ENCODE measurements around the gene ELF1. TPM values are rescaled to one million over a fixed set of nuclear protein-coding genes. Genes with fewer than 3 reads are reported as not detected.

Gene ELF1
- total and polyA plus RNA-seq, 2 donors from 2014 or later, result 12.0 to 95.1 TPM

DNA sequence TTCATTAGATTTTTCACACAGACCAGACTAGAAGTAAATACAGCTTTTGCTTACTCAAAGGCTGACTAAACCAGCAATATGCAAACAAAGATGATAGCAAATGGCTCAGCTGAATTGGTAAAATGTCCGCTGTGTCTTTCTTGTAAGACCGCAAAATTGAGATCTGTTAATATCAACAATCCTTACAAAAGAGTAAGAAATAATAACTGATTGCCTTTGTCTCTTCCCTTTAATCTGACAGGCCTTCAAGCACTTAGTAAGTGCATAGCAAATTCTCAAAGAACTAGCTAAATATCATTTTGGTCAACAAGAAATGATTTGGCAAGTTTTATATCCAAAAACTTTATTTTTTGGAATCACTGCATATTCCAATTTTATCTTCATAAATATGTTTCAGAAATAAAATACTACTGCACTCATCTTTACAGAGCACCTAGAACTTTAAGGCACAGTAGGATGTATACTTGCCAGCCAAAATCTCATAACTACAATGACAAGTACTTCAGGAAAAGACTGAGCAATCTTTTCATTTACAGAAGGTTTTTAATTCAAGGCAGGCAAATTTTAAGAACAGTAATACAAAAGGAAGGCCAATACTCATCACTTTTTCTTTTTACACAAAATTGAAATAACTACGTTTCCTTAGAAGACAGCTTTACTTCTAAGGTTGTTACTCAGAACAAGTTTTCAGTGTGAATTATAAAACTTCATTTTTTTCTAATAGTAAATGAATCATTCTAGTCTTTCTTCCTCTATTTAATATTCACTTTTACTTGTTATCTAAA, 1.1 kb downstream of the ELF1 start:
- TF ChIP-seq, protein P1, sequence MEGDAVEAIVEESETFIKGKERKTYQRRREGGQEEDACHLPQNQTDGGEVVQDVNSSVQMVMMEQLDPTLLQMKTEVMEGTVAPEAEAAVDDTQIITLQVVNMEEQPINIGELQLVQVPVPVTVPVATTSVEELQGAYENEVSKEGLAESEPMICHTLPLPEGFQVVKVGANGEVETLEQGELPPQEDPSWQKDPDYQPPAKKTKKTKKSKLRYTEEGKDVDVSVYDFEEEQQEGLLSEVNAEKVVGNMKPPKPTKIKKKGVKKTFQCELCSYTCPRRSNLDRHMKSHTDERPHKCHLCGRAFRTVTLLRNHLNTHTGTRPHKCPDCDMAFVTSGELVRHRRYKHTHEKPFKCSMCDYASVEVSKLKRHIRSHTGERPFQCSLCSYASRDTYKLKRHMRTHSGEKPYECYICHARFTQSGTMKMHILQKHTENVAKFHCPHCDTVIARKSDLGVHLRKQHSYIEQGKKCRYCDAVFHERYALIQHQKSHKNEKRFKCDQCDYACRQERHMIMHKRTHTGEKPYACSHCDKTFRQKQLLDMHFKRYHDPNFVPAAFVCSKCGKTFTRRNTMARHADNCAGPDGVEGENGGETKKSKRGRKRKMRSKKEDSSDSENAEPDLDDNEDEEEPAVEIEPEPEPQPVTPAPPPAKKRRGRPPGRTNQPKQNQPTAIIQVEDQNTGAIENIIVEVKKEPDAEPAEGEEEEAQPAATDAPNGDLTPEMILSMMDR (IDR thresholded peaks at IDR 0.05; ENCODE audit: borderline replicate concordance, extremely low read depth, insufficient read depth), result no peak
- peak overlapping the region in 1 of 2 donors; percentile 42 for H3K27ac ChIP-seq (ENCODE audit: low read depth in 2 of 2, low read length in 2 of 2)
- no peaks in the 10 kb centered on the region for H3K36me3 ChIP-seq (ENCODE audit: control insufficient read depth in 2 of 3, insufficient read depth in 3 of 3, low read length in 3 of 3)
- peak overlapping the region; percentile 0 to 36 (median 13) for H3K4me3 ChIP-seq (ENCODE audit: low read length in 3 of 3)
- intact Hi-C loops (cut with DNase I), result no loop called here
- no peaks in the 10 kb centered on the region for H3K27me3 ChIP-seq (ENCODE audit: control insufficient read depth, insufficient read depth, low read length)
- H3K9me3 ChIP-seq (ENCODE audit: control insufficient read depth in 2 of 3, insufficient read depth in 1 of 3, low read length in 3 of 3), result no peaks in the 10 kb centered on the region
- H3K9ac ChIP-seq (ENCODE audit: low read length in 3 of 3), result peak overlapping the region in 2 of 3 donors; percentile 20 to 37
- H3K4me1 ChIP-seq (ENCODE audit: control insufficient read depth in 2 of 3, insufficient read depth in 2 of 3, low read depth in 1 of 3, low read length in 3 of 3), result peaks cover 0 to 8% (median 6%) of the 10 kb centered on the region in 3 donors
- FAIRE-seq (no peak), DNase-seq (peak in 1 of 5 donors; percentile 6)

DNA sequence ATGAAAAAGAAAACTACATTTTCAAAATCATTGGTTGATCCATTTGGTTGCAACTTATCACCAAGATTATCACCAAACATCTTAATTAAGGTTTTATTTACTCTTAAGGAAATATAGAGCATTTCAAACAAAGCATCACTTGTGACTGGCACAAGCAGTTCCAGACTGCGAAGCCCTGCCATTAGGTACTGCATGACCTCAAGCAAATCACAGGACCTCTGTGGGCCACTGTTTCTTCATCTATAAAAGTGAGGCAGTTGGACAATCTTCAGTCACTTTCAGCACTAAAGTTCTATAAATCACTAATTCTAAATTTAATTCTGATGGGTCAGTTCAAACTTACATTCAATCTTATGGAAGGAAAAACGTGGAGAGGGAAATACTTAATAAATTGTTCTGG, 2.0 kb downstream of the ELF1 start:
- Histone ChIP-seq H3K4me3 (ENCODE audit: low read length in 3 of 3) (no peak overlapping the region), H3K9ac (ENCODE audit: low read length in 3 of 3) (no peak overlapping the region), H3K36me3 (ENCODE audit: control insufficient read depth in 2 of 3, insufficient read depth in 3 of 3, low read length in 3 of 3) (no peaks in the 10 kb centered on the region), H3K27me3 (ENCODE audit: control insufficient read depth, insufficient read depth, low read length) (no peaks in the 10 kb centered on the region), H3K27ac (ENCODE audit: low read depth in 2 of 2, low read length in 2 of 2) (peak overlapping the region in 1 of 2 donors; percentile 2), H3K4me1 (ENCODE audit: control insufficient read depth in 2 of 3, insufficient read depth in 2 of 3, low read depth in 1 of 3, low read length in 3 of 3) (peaks cover 0 to 8% (median 6%) of the 10 kb centered on the region in 3 donors), H3K9me3 (ENCODE audit: control insufficient read depth in 2 of 3, insufficient read depth in 1 of 3, low read length in 3 of 3) (no peaks in the 10 kb centered on the region)
- TF ChIP-seq, protein P1 (IDR thresholded peaks at IDR 0.05; ENCODE audit: borderline replicate concordance, extremely low read depth, insufficient read depth), result no peak
- DNase-seq (peak in 1 of 5 donors; percentile 18), FAIRE-seq (no peak)
- intact Hi-C loops (cut with DNase I), result no loop called here

DNA sequence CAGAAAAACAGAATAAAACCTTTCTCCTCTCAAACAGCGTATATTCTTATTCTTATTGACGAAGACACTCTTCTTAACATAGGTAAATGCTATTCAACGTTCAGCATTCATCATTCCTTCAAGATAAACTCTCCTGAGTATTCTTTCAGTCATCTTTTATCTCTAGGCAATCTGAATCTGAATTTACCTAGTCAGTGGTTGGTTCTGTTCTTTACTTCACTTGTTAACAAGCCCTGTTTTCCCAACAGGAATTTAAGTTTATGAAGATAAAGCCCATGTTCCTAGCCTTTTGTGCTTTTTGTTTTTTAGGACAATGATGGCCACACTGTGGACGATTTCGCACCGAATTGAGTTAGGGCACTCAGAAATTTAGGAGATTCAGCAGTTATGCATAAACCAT, 3.2 kb downstream of the ELF1 start:
- no peak overlapping the region for H3K4me3 ChIP-seq (ENCODE audit: low read length in 3 of 3)
- DNase-seq, result no peak
- TF ChIP-seq, protein P1 (IDR thresholded peaks at IDR 0.05; ENCODE audit: borderline replicate concordance, extremely low read depth, insufficient read depth), result no peak
- FAIRE-seq, result no peak
- no peaks in the 10 kb centered on the region for H3K36me3 ChIP-seq (ENCODE audit: control insufficient read depth in 2 of 3, insufficient read depth in 3 of 3, low read length in 3 of 3)
- H3K4me1 ChIP-seq (ENCODE audit: control insufficient read depth in 2 of 3, insufficient read depth in 2 of 3, low read depth in 1 of 3, low read length in 3 of 3), result peaks cover 0 to 8% (median 6%) of the 10 kb centered on the region in 3 donors
- intact Hi-C loops (cut with DNase I), result no loop called here
- no peaks in the 10 kb centered on the region for H3K27me3 ChIP-seq (ENCODE audit: control insufficient read depth, insufficient read depth, low read length)
- H3K27ac ChIP-seq (ENCODE audit: low read depth in 2 of 2, low read length in 2 of 2), result no peak overlapping the region
- no peaks in the 10 kb centered on the region for H3K9me3 ChIP-seq (ENCODE audit: control insufficient read depth in 2 of 3, insufficient read depth in 1 of 3, low read length in 3 of 3)
- no peak overlapping the region for H3K9ac ChIP-seq (ENCODE audit: low read length in 3 of 3)
